MV-4-11 (cell line): ENCODE data around the gene EVA1C.
"Not testable (repeated sequence)": the region's sequence is repeated elsewhere in the genome, so short reads cannot be mapped to it uniquely, and the experiment has no call there.

Experiments used
- DNase-seq: peaks from one replicate; lab custom pipeline; 2025; lab: John Stamatoyannopoulos, UW

Gene EVA1C

GRCh38 chr21:32462564-32462963 is 50.1 kb downstream of the EVA1C start:
- not testable (repeated sequence) for DNase-seq

DNA sequence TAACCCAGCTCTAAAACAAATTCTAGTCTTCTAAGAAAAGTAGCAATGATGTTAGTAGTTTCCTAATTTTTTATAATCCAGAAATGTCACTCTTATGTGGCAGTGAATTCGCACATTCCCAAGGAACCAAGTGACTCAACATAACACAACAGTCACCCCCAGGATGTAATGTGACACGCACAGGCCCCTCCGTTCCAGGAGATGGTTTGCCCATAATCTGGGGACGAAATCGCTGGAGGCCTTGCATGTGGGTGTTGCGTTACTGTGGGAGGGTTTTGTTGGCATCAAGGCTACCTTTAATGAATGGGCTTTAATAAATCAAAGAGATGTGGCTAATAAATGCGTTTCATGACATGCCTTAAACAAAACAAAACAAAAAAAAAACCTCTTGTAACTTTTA is 50.9 kb downstream of the EVA1C start:
- DNase-seq: no peak

DNA sequence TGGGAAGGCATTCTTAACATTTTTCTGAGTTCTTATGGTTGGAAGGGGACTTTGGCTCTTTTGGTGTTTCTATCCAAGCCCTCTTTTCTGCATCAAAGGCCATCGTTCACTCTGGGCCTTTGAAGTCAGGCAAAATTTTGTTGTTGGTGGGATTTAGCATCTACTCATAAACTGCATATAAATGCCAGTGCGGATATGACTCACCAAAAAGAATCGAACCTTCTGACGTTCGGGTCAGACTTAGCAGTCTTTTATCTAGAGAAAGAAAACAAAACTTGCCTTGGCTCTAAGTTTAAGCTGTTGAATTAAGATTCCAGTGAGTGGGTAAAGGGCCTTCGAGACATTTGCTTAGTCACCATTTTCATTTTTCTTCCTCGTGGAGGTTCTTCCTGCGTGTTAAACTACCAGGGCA is 51.4 kb downstream of the EVA1C start:
- no peak for DNase-seq

GRCh38 chr21:32467291-32467690 is 54.8 kb downstream of the EVA1C start:
- DNase-seq: no peak

DNA sequence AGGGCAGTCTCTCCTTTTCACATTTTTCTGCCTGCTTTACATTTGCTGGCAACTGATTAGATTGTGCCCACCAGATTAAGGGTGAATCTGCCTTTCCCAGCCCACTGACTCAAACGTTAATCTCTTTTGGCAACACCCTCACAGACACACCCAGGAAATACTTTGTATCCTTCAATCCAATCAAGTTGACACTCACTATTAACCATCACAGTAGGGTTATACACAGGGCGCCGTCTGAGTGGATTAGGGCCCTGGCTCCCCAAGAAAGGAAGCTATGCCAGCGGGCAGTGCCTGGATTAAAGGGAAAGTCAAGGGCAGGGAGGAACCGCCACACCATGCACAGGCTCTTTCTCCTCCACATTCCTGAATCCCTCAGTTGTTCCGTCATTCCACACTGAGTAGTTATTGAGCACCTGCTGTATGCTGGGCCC is 56.2 kb downstream of the EVA1C start:
- DNase-seq: no peak

DNA sequence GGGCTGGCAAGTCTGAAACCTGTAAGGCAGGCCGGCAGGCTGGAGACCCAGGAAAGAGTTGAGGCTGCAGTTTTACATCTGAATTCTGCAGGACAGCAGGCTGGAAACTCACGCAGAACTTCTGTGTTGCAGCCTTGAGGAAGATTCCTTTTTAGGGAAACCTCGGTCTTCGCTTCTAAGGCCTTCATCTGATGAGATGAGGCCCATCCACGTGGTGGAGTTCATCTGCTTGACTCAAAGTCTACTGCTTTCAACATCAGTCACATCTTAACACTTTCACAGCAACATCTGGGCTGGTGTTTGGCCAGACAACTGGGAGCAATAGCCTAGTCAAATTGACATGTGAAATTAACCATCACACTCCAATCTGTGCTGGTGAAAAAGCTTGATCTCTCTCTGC is 57.1 kb downstream of the EVA1C start:
- DNase-seq: no peak

- no peak for DNase-seq
Observed at GRCh38 chr21:32470206-32470605, 57.7 kb downstream of the EVA1C start.

- DNase-seq: no peak
Observed at GRCh38 chr21:32472890-32473765, 60.6 kb downstream of the EVA1C start.

GRCh38 chr21:32474179-32475059 is 61.9 kb downstream of the EVA1C start:
- DNase-seq: no peak

DNA sequence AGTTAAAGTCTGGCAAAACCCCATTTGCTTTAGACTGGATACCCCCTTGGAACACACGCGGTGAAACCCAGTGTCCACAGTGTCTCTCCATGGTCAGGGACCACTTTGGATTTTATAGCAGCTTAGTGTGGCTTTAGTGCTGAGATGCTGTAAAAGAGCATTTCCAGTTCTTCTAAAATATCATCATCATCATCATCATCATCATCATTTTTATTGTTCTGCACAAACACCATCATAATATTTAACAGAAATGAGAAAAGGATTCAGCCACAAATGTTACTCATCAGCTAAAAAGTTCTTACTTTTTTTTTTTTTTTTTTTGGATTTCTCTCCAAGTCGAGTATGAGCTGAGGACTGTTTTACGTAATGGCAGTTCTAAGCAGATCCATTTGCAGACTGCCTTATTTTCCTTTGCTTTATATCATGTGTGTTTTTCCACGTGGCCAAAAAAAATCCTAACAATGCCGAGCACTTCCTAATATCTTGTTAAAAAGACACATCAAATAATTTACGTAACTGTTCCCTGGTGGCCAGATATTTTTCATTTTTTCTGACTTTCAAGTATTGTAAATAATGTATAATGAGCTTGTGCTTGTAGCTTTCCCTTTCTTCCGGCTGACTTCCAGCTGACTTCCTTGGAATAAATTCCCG is 62.8 kb downstream of the EVA1C start:
- no peak for DNase-seq

GRCh38 chr21:32476661-32477423 is 64.3 kb downstream of the EVA1C start:
- DNase-seq: no peak

DNA sequence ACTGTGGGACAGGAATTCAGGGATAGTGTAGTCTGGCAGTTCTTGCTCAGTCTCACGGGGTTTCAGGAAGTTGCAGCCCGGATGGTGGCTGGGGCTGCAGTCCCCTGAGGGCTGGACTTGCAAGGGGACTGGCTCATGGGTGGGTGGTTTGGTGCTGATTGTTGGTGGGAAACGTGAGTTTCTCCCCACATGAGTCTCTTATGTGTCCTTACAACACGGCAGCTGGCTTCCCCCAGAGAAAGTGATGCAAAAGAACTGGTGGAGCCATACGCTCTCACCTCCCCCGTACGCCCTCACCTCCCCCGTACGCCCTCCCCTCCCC is 64.9 kb downstream of the EVA1C start:
- DNase-seq: no peak

DNA sequence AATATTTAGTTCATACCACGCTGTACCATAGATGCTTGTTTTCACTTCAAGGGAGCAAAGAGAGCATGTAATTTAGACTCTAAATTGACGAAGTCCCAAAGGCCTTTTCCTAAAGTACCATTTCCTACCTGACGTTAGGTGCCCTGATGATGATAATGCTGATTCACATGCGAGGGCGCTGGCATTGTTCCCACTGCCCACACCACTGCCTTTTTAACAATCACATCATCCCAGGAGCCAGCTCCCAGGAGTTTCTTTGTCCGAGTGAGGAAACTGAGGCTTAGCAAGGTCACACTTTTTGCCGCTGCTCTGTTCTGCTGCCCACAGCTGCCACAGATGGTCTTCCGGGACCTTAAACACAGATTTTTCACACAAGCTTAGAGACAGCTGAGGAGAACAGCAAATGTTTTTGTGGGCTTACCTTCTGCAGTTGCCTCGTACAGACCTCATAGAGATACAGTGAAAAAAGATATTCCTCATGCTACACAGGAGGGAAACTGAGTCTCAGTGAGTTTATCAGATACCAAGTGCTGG is 69.4 kb downstream of the EVA1C start:
- DNase-seq: no peak

- DNase-seq: no peak
Observed at GRCh38 chr21:32482565-32483292, 70.2 kb downstream of the EVA1C start.

GRCh38 chr21:32483293-32483595 is 70.7 kb downstream of the EVA1C start:
- no peak for DNase-seq

- DNase-seq: peak; percentile 45
Observed at GRCh38 chr21:32484706-32485380, 72.3 kb downstream of the EVA1C start.

DNA sequence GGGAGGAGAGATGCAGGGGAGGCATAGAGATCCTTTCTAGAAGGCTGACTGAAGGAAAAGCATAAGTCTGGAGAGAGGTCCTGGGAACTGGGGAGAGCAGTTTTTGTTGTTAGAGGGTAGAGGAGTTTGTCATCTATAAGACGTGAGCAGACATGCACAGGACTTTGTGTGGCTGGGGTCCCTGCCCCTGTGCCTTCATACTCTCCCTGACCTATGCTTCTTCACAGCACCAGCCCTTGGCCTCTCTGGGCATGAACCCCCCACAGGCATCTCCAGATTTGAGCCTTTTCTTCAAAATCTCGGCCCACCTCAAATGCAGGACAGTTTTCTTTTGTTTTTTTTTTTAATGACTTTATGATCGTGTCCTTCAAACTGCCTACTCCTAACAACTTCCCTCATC is 79.9 kb downstream of the EVA1C start:
- DNase-seq: no peak

DNA sequence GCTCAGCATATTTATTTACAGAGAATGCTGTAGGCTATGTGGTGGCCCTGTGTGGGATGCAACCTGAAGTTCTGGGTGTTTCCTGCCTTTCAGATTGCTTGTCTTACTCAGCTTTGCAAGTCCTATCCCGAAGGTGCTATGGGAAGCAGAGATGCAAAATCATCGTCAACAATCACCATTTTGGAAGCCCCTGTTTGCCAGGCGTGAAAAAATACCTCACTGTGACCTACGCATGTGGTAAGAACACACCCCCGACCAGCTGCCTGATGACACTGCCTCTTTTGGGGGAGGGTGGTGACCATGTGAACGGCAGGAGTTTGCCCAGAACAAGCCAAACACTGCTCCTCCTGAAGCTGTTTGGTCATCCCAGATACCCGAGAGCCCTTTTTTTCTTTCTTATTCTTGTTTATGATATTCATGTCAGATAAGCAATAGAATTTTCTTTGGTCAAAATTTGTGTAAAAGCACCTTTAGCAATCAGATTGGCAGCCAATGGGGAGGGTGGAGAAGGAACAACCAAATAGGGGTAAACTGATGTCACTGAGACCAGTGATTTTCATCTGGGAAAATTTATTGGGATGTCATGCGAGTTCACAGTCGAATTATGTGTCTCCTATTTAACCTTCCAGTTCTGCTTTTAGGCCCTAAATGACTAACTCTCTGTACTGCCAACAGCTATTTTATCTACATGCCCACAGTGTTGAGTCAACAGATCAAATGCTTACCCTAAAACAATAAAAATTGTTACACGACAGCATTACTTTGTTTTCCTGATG is 82.6 kb downstream of the EVA1C start:
- DNase-seq: peak; percentile 32

DNA sequence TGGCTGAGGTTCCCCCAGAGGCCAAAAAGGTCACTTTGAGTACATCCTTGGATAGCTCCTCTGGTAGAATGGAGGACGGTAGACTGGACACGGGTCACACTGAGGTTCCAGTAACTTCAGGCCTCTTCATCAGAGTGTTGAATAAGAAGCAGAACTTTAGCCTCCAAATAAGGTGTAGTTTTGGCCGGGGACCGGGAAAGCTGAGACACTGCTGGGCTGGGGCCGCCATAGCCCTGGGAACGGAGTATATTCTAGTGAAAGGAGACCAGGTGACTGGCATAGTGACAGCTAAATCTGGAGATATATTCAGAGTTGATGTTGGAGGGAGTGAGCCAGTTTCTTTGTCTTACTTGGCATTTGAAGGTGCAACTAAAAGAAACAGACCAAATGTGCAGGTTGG is 84.1 kb downstream of the EVA1C start:
- no peak for DNase-seq
